GM12878 (cell line): ENCODE data around the gene UQCR10. TPM values are rescaled to one million over a fixed set of nuclear protein-coding genes. Genes with fewer than 3 reads are reported as not detected.

Experiments used
- ATAC-seq: fragments of 200-7000 bp; cut with Tn5 transposase; 3 replicates; pipeline ENCODE4 v1.9.1; 2020; ENCODE audit warnings: mild to moderate bottlenecking, moderate library complexity
- BruUV-seq: library from RNA; stranded (reverse); fragments of 400-500 nt; replicated peaks from 2 replicates; lab custom pipeline; 2021; lab: Mats Ljungman, UMichigan
- CTCF ChIA-PET: fragments of 300-600 bp; sonication (Branson Sonifier 250); formaldehyde crosslinking; extraction: SDS; loops from one replicate; lab custom pipeline; 2021; ENCODE audit warnings: inconsistent platforms; lab: Yijun Ruan, JAX
- POLR2A ChIA-PET: fragments of 350-600 bp; formaldehyde crosslinking; extraction: SDS; loops from one replicate; lab custom pipeline; 2021; ENCODE audit warnings: inconsistent platforms; lab: Charles Lee
- RAD21 ChIA-PET: fragments of 300-600 bp; sonication (Branson Sonifier 250); formaldehyde crosslinking; loops from one replicate; lab custom pipeline; 2023; ENCODE audit warnings: antibody characterized with exemption; ENCODE audit not compliant: unreplicated experiment; lab: Charles Lee
- SMC1A ChIA-PET: fragments of 300-600 bp; sonication (Branson Sonifier 250); formaldehyde crosslinking; loops from one replicate; lab custom pipeline; 2023; ENCODE audit not compliant: unreplicated experiment, uncharacterized antibody; lab: Charles Lee
- DNase-seq: peaks from one replicate; pipeline ENCODE4 v3.0.0-alpha.2; 2011; ENCODE audit warnings: low read depth, low spot score
- FAIRE-seq: peaks from 3 replicates; lab custom pipeline; 2011; peaks lifted over from hg19 to GRCh38; lab: Jason Lieb, UNC
- H2AFZ ChIP-seq: 2 replicates; pipeline ENCODE4 v1.6.0; 2011; ENCODE audit warnings: low read depth, low read length, control low read depth; ENCODE audit not compliant: control insufficient read depth
- H3K27ac ChIP-seq: 2 replicates; pipeline ENCODE4 v1.5.1; 2011; ENCODE audit warnings: control low read depth; ENCODE audit not compliant: control insufficient read depth, insufficient read depth
- H3K27me3 ChIP-seq, 2 experiments: replicated peaks in 1 of 2; 2 replicates each; pipeline versions ENCODE4 v1.6.0 to v1.6.1; 2011; ENCODE audit warnings: low read length in 1 of 2; ENCODE audit not compliant: control insufficient read depth in 2 of 2, insufficient read depth in 2 of 2
- H3K36me3 ChIP-seq, 2 experiments: 2 replicates each; pipeline ENCODE4 v1.5.1; 2011; ENCODE audit warnings: low read length in 1 of 2; ENCODE audit not compliant: control insufficient read depth in 2 of 2, insufficient read depth in 2 of 2
- H3K4me1 ChIP-seq: 2 replicates; pipeline ENCODE4 v1.6.1; 2011; ENCODE audit warnings: mild to moderate bottlenecking, low read length, moderate library complexity, mixed read lengths; ENCODE audit not compliant: control insufficient read depth, insufficient read depth
- H3K4me2 ChIP-seq: 2 replicates; pipeline ENCODE4 v1.6.0; 2011; ENCODE audit warnings: control low read depth; ENCODE audit not compliant: control insufficient read depth, insufficient read depth
- H3K4me3 ChIP-seq: fragments of 200-600 bp; sonication (generic); 2 replicates; pipeline ENCODE4 v1.5.1; 2016
- H3K79me2 ChIP-seq: 2 replicates; pipeline ENCODE4 v1.6.0; 2011; ENCODE audit warnings: low read length; ENCODE audit not compliant: control insufficient read depth, insufficient read depth
- H3K9ac ChIP-seq: 2 replicates; pipeline ENCODE4 v1.8.0; 2011; ENCODE audit warnings: low read length, control low read depth, mixed read lengths; ENCODE audit not compliant: control insufficient read depth, insufficient read depth
- H3K9me3 ChIP-seq: replicated peaks from 3 replicates; pipeline ENCODE4 v1.5.1; 2011; ENCODE audit warnings: mild to moderate bottlenecking, low read length; ENCODE audit not compliant: control insufficient read depth, insufficient read depth
- H4K20me1 ChIP-seq: 2 replicates; pipeline ENCODE4 v1.6.0; 2011; ENCODE audit not compliant: control insufficient read depth, insufficient read depth
- ATF2 ChIP-seq: IDR thresholded peaks from 2 replicates; pipeline ENCODE4 v1.6.1; 2012; ENCODE audit warnings: low read length, inconsistent platforms
- BHLHE40 ChIP-seq, 2 experiments: fragments of 450-650 bp in 1 of 2; IDR thresholded peaks; 2 replicates each; pipeline ENCODE4 v1.6.1; 2011 to 2017; ENCODE audit warnings: low read depth in 2 of 2, borderline replicate concordance in 1 of 2, improper control_type of control experiment in 1 of 2, low read length in 1 of 2, mild to moderate bottlenecking in 1 of 2
- BRCA1 ChIP-seq: IDR thresholded peaks from 2 replicates; pipeline ENCODE4 v1.6.1; 2011; ENCODE audit warnings: low read depth, low read length, improper control_type of control experiment
- EGR1 ChIP-seq, 2 experiments: IDR thresholded peaks; 1 replicate in 1 of 2; 2 replicates in 1 of 2; pipeline ENCODE4 v1.6.1; 2011 to 2012; ENCODE audit warnings: low read depth in 2 of 2, low read length in 2 of 2, borderline replicate concordance in 1 of 2, mild to moderate bottlenecking in 1 of 2, moderate library complexity in 1 of 2
- ETV6 ChIP-seq, 2 experiments: fragments of 450-650 bp in 1 of 2; IDR thresholded peaks in 1 of 2; conservative IDR thresholded peaks in 1 of 2; 2 replicates each; pipeline ENCODE4 v1.6.1; 2014; ENCODE audit warnings: antibody characterized with exemption in 1 of 2, borderline replicate concordance in 1 of 2, low read depth in 1 of 2, mild to moderate bottlenecking in 1 of 2, moderate library complexity in 1 of 2
- FOXM1 ChIP-seq: IDR thresholded peaks from 2 replicates; pipeline ENCODE4 v1.6.1; 2012; ENCODE audit warnings: low read depth, mild to moderate bottlenecking, inconsistent platforms, low read length, moderate library complexity
- IRF4 ChIP-seq: IDR thresholded peaks from 2 replicates; pipeline ENCODE4 v1.6.1; 2011; ENCODE audit warnings: low read depth, low read length
- JUND ChIP-seq: IDR thresholded peaks from 2 replicates; pipeline ENCODE4 v1.6.1; 2012; ENCODE audit warnings: low read depth, mild to moderate bottlenecking, low read length, improper control_type of control experiment, moderate library complexity
- KDM1A ChIP-seq: fragments of 200-600 bp; sonication (generic); IDR thresholded peaks from 2 replicates; pipeline ENCODE4 v1.6.1; 2016; ENCODE audit warnings: borderline replicate concordance
- NKRF ChIP-seq: fragments of 450-650 bp; conservative IDR thresholded peaks from 2 replicates; pipeline ENCODE4 v1.6.1; 2017; ENCODE audit warnings: mild to moderate bottlenecking, moderate library complexity
- NR2F1 ChIP-seq: fragments of 450-650 bp; conservative IDR thresholded peaks from 2 replicates; pipeline ENCODE4 v1.6.1; 2017; ENCODE audit warnings: mild to moderate bottlenecking
- PAX8 ChIP-seq: fragments of 450-650 bp; IDR thresholded peaks from 2 replicates; pipeline ENCODE4 v1.6.1; 2017; ENCODE audit warnings: mild to moderate bottlenecking, moderate library complexity
- SMAD5 ChIP-seq: IDR thresholded peaks from 2 replicates; pipeline ENCODE4 v1.6.1; 2016; ENCODE audit warnings: antibody characterized with exemption, low read depth
- SRF ChIP-seq, 2 experiments: IDR thresholded peaks; 2 replicates each; pipeline ENCODE4 v1.6.1; 2011; ENCODE audit warnings: low read depth in 2 of 2, low read length in 2 of 2, mild to moderate bottlenecking in 1 of 2, moderate library complexity in 1 of 2
- ZSCAN29 ChIP-seq: fragments of 450-650 bp; IDR thresholded peaks from 2 replicates; pipeline ENCODE4 v1.6.1; 2017; ENCODE audit warnings: mild to moderate bottlenecking, moderate library complexity
- ZZZ3 ChIP-seq: IDR thresholded peaks from 2 replicates; pipeline ENCODE4 v1.6.1; 2011; ENCODE audit warnings: low read depth; ENCODE audit not compliant: control insufficient read depth, insufficient read length
- WGBS: methylation state at CpG from one replicate; pipeline ENCODE4 v1.1.6; 2016; ENCODE audit warnings: low lambda C conversion rate; ENCODE audit not compliant: insufficient replicate concordance, insufficient coverage; ENCODE audit errors: missing lambda C conversion rate; 5-methylcytosine and 5-hydroxymethylcytosine counted together
- in situ Hi-C: fragments of 300-500 bp; cut with MboI; formaldehyde crosslinking; loops from 9 replicates; pipeline ENCODE4 v1.14.3; 2018; ENCODE audit warnings: mixed read lengths
- intact Hi-C: fragments of 100-400 bp; cut with micrococcal nuclease; formaldehyde crosslinking; loops from one replicate; pipeline ENCODE4 v1.14.2; 2022; ENCODE audit not compliant: unreplicated experiment
- polyA plus RNA-seq, 11 experiments: library from polyadenylated mRNA; depleted of rRNA in 4 of 11; unstranded in 6 of 11; stranded (reverse) in 5 of 11; fragments of >200 nt; fragmentation: Nextera tagmentation in 4 of 11; fragmentation: Illumina TruSeq in 1 of 11; extraction: Ambion mirVana in 4 of 11; extraction: Trizol in 1 of 11; gene quantifications; 1 replicate in 1 of 11; 2 replicates in 10 of 11; pipeline versions ENCODE4 v1.2.1 to v1.2.3, GENCODE V29; 2011 to 2016; ENCODE audit warnings: inconsistent platforms in 2 of 11, missing spikeins in 2 of 11, low read depth in 1 of 11
- total RNA-seq, 4 experiments: library from RNA; depleted of rRNA in 3 of 4; stranded (reverse); fragments of >200 nt in 3 of 4; fragmentation: Illumina TruSeq in 1 of 4; extraction: Trizol in 1 of 4; gene quantifications; 2 replicates each; pipeline versions ENCODE4 v1.2.1 to v1.2.3, GENCODE V29; 2013 to 2021

UQCR10 gene
- total and polyA plus RNA-seq, 10 of the 15 experiments (the other 5 are each of a cell fraction or from before 2014, with no cell fraction given) = 144 to 1,021 (median 214) TPM

- Histone ChIP-seq H3K79me2 (no peaks in the 10 kb centered on the region), H3K27ac (no peak overlapping the region), H2AFZ (no peak overlapping the region), H4K20me1 (no peaks in the 10 kb centered on the region), H3K9ac (no peak overlapping the region), H3K4me2 (no peak overlapping the region)
- TF ChIP-seq SMAD5 (no peak), ETV6 (conservative IDR thresholded peaks at IDR 0.05 in 1 of 2, IDR thresholded peaks at IDR 0.05 in 1 of 2; ENCODE audit: borderline replicate concordance in 1 of 2, low read depth in 1 of 2) (no peak), ZZZ3 (no peak)
- TF ChIP-seq, all 136 proteins: peak for 0
- Histone ChIP-seq H3K27me3 (no peaks in the 10 kb centered on the region), H3K9me3 (no peaks in the 10 kb centered on the region), H3K36me3 (no peaks in the 10 kb centered on the region), H3K4me1 (no peaks in the 10 kb centered on the region), H3K4me3 (no peak overlapping the region)
- SMC1A ChIA-PET = interaction anchor here (1.5 kb wide), 1 partner anchor 10 kb away, joined by 4 read pairs; the partner anchor contains the start of genes UQCR10 and ZMAT5
- no peak for ATAC-seq
- 82% methylated on average over 7 of the region's 7 CpGs for WGBS
- CTCF ChIA-PET = no interaction called here
- intact Hi-C loops (no loop called here), in situ Hi-C loops (no loop called here)
- RAD21 ChIA-PET = no interaction called here
- POLR2A ChIA-PET = no interaction called here
- no peak for DNase-seq
- no TSS peak for BruUV-seq
- FAIRE-seq = no peak
Observed at GRCh38 chr22:29756341-29756740, 10.8 kb upstream of the UQCR10 start.

GRCh38 chr22:29757096-29757495 lies 10.1 kb upstream of the UQCR10 start:
- Histone ChIP-seq H2AFZ (no peak overlapping the region), H3K27ac (no peak overlapping the region), H3K79me2 (no peaks in the 10 kb centered on the region), H4K20me1 (no peaks in the 10 kb centered on the region), H3K36me3 (no peaks in the 10 kb centered on the region), H3K27me3 (no peaks in the 10 kb centered on the region), H3K4me1 (no peaks in the 10 kb centered on the region), H3K9ac (no peak overlapping the region), H3K4me3 (no peak overlapping the region), H3K4me2 (no peak overlapping the region), H3K9me3 (no peaks in the 10 kb centered on the region)
- ChIA-PET RAD21 (no interaction called here), SMC1A (interaction anchor here (1.5 kb wide), 1 partner anchor 10 kb away, joined by 4 read pairs; the partner anchor contains the start of genes UQCR10 and ZMAT5), CTCF (no interaction called here), POLR2A (no interaction called here)
- ATAC-seq (no peak), FAIRE-seq (no peak), DNase-seq (no peak)
- intact Hi-C loops = no loop called here
- in situ Hi-C loops = no loop called here
- WGBS = 91% methylated on average over 3 of the region's 3 CpGs
- no TSS peak for BruUV-seq
- TF ChIP-seq NR2F1 (no peak), FOXM1 (no peak), PAX8 (no peak), ATF2 (no peak), NKRF (no peak), KDM1A (no peak), ZSCAN29 (no peak), IRF4 (no peak), BHLHE40 (IDR thresholded peaks at IDR 0.05; ENCODE audit: borderline replicate concordance in 1 of 2, low read depth in 2 of 2, low read length in 1 of 2) (no peak), SRF (IDR thresholded peaks at IDR 0.05; ENCODE audit: low read depth in 2 of 2, low read length in 2 of 2) (no peak), BRCA1 (no peak), JUND (no peak), EGR1 (IDR thresholded peaks at IDR 0.05; ENCODE audit: borderline replicate concordance in 1 of 2, low read depth in 2 of 2, low read length in 2 of 2) (no peak)
